ENCODE measurements around the gene CTCFL. TPM values are rescaled to one million over a fixed set of nuclear protein-coding genes. Genes with fewer than 3 reads are reported as not detected.

Gene CTCFL
- total RNA-seq: under 1 TPM in 1 of 4 donors, not detected in 3; 0.14 TPM

GRCh38 chr20:57524511-57525176, at the start of gene CTCFL:
Gene CTCFL, minus strand, starts transcription at chr20:57525140. Its CDS starts 935 bp downstream, at chr20:57524205.
- intact Hi-C loops (cut with DNase I; ENCODE audit: low total_unique reads) (no loop called here), in situ Hi-C loops (cut with MboI; ENCODE audit: low pct_ligation_motif_present in 1 of 4, low pct_unique_long_range_greater_than_20kb in 1 of 4, low sequenced_read_pairs in 3 of 4) (loop anchor here in 1 of 4 donors (25.0 kb wide), 1 partner anchor 688 kb away; no protein-coding TSS in a partner anchor)
- Histone ChIP-seq H3K9me3 (no peaks in the 10 kb centered on the region), H3K27ac (no peak within 1 kb of the TSS), H3K4me3 (no peak within 1 kb of the TSS), H3K27me3 (no peaks in the 10 kb centered on the region), H3K36me3 (no peaks in the 10 kb centered on the region), H3K4me1 (peaks cover 0 to 19% (median 4%) of the 10 kb centered on the region in 4 donors)
- no peak for TF ChIP-seq CTCF (IDR thresholded peaks at IDR 0.05)
- no peak for TF ChIP-seq POLR2AphosphoS5 (IDR thresholded peaks at IDR 0.05)
- no peak for TF ChIP-seq POLR2A (IDR thresholded peaks at IDR 0.05)
- TF ChIP-seq EP300 (IDR thresholded peaks at IDR 0.05; ENCODE audit: low read depth): no peak
- DNase-seq: no peak
- 91% methylated on average over 23 of the region's 43 CpGs; no CpG with 5 or more reads in 1 of the 2 donors for WGBS, 2 donors (ENCODE audit: low coverage in 1 of 2)

- intact Hi-C loops (cut with DNase I; ENCODE audit: low total_unique reads): no loop called here
- WGBS, 2 donors (ENCODE audit: low coverage in 1 of 2): 57 to 80% methylated on average over 1 to 5 of the region's 5 CpGs
- DNase-seq: no peak
Measured at GRCh38 chr20:57573894-57574293, 49.0 kb upstream of the CTCFL start.

GRCh38 chr20:57573242-57573641, 48.3 kb upstream of the CTCFL start:
- in situ Hi-C loops (cut with MboI; ENCODE audit: low pct_ligation_motif_present in 1 of 4, low pct_unique_long_range_greater_than_20kb in 1 of 4, low sequenced_read_pairs in 3 of 4) (no loop called here), intact Hi-C loops (cut with DNase I; ENCODE audit: low total_unique reads) (no loop called here)
- no peak overlapping the region for H3K4me3 ChIP-seq
- DNase-seq: no peak
- no peaks in the 10 kb centered on the region for H3K27me3 ChIP-seq
- no peaks in the 10 kb centered on the region for H3K9me3 ChIP-seq
- no peak overlapping the region for H3K27ac ChIP-seq
- H3K4me1 ChIP-seq: peaks cover 0 to 29% (median 18%) of the 10 kb centered on the region in 4 donors
- no peak for TF ChIP-seq POLR2A (IDR thresholded peaks at IDR 0.05)
- no peak for TF ChIP-seq EP300 (IDR thresholded peaks at IDR 0.05; ENCODE audit: low read depth)
- no peak for TF ChIP-seq CTCF (IDR thresholded peaks at IDR 0.05)
- TF ChIP-seq POLR2AphosphoS5 (IDR thresholded peaks at IDR 0.05): no peak
- 53 to 68% methylated on average over 4 to 12 of the region's 12 CpGs for WGBS, 2 donors (ENCODE audit: low coverage in 1 of 2)
- no peaks in the 10 kb centered on the region for H3K36me3 ChIP-seq

More at GRCh38 chr20:57573894-57574293, 49.0 kb upstream of the CTCFL start:
- no peak overlapping the region for H3K27ac ChIP-seq
- TF ChIP-seq CTCF (IDR thresholded peaks at IDR 0.05) (no peak), POLR2A (IDR thresholded peaks at IDR 0.05) (no peak), POLR2AphosphoS5 (IDR thresholded peaks at IDR 0.05) (no peak), EP300 (IDR thresholded peaks at IDR 0.05; ENCODE audit: low read depth) (no peak)
- H3K9me3 ChIP-seq: no peaks in the 10 kb centered on the region
- H3K27me3 ChIP-seq: no peaks in the 10 kb centered on the region
- in situ Hi-C loops (cut with MboI; ENCODE audit: low pct_ligation_motif_present in 1 of 4, low pct_unique_long_range_greater_than_20kb in 1 of 4, low sequenced_read_pairs in 3 of 4): no loop called here
- no peaks in the 10 kb centered on the region for H3K36me3 ChIP-seq
- H3K4me1 ChIP-seq: peaks cover 0 to 29% (median 18%) of the 10 kb centered on the region in 4 donors
- H3K4me3 ChIP-seq: no peak overlapping the region

GRCh38 chr20:57571782-57572416, 47.0 kb upstream of the CTCFL start:
- Histone ChIP-seq H3K4me1 (peaks cover 0 to 25% (median 18%) of the 10 kb centered on the region in 4 donors), H3K9me3 (no peaks in the 10 kb centered on the region), H3K27me3 (no peaks in the 10 kb centered on the region), H3K4me3 (no peak overlapping the region), H3K36me3 (no peaks in the 10 kb centered on the region), H3K27ac (peak overlapping the region; percentile 37 to 67 (median 62))
- WGBS, 2 donors (ENCODE audit: low coverage in 1 of 2): 33 to 84% methylated on average over 1 to 3 of the region's 3 CpGs
- TF ChIP-seq POLR2AphosphoS5 (IDR thresholded peaks at IDR 0.05) (peak in 1 of 3 donors; percentile 51), POLR2A (IDR thresholded peaks at IDR 0.05) (peak; percentile 21), EP300 (IDR thresholded peaks at IDR 0.05; ENCODE audit: low read depth) (no peak), CTCF (IDR thresholded peaks at IDR 0.05) (no peak)
- intact Hi-C loops (cut with DNase I; ENCODE audit: low total_unique reads): no loop called here
- no peak for DNase-seq
- in situ Hi-C loops (cut with MboI; ENCODE audit: low pct_ligation_motif_present in 1 of 4, low pct_unique_long_range_greater_than_20kb in 1 of 4, low sequenced_read_pairs in 3 of 4): no loop called here
